HepG2 (cell line): Measurements from ENCODE around the gene GSTA1. TPM values are rescaled to one million over a fixed set of nuclear protein-coding genes. Genes with fewer than 3 reads are reported as not detected.

Source experiments
- AKNA ChIP-seq: sonication (generic); formaldehyde crosslinking; IDR thresholded peaks from 2 replicates; pipeline ENCODE4 v1.4.0; 2020; ENCODE audit warnings: missing genetic modification reagents, borderline replicate concordance
- ARID2 ChIP-seq: sonication (generic); formaldehyde crosslinking; IDR thresholded peaks from 2 replicates; pipeline ENCODE4 v1.8.1; 2022; ENCODE audit warnings: mild to moderate bottlenecking, missing genetic modification reagents, borderline replicate concordance
- ATAD3A ChIP-seq: sonication (generic); formaldehyde crosslinking; IDR thresholded peaks from 2 replicates; pipeline ENCODE4 v1.4.0; 2020; ENCODE audit warnings: missing genetic modification reagents
- IKZF5 ChIP-seq: IDR thresholded peaks from 2 replicates; pipeline ENCODE4 v1.6.1; 2018; ENCODE audit warnings: missing genetic modification reagents, mild to moderate bottlenecking, missing compliant biosample characterization
- MTF1 ChIP-seq: sonication (generic); formaldehyde crosslinking; IDR thresholded peaks from 2 replicates; pipeline ENCODE4 v1.5.0; 2020; ENCODE audit warnings: missing genetic modification reagents
- NFIC ChIP-seq: IDR thresholded peaks from 2 replicates; pipeline ENCODE4 v1.6.1; 2012; ENCODE audit warnings: mild to moderate bottlenecking, low read length, inconsistent platforms
- TRAFD1 ChIP-seq: sonication (generic); formaldehyde crosslinking; IDR thresholded peaks from 2 replicates; pipeline ENCODE4 v1.5.1; 2020; ENCODE audit warnings: missing genetic modification reagents, mild to moderate bottlenecking, borderline replicate concordance
- ZNF10 ChIP-seq: sonication (generic); formaldehyde crosslinking; IDR thresholded peaks from 2 replicates; pipeline ENCODE4 v1.4.0; 2020; ENCODE audit warnings: mild to moderate bottlenecking, low read depth, missing genetic modification reagents, borderline replicate concordance
- ZNF550 ChIP-seq: sonication (generic); formaldehyde crosslinking; IDR thresholded peaks from 2 replicates; pipeline ENCODE4 v1.4.0; 2020; ENCODE audit warnings: mild to moderate bottlenecking, missing genetic modification reagents, borderline replicate concordance
- ZNF605 ChIP-seq: sonication (generic); formaldehyde crosslinking; IDR thresholded peaks from 2 replicates; pipeline ENCODE4 v1.8.0; 2022; ENCODE audit warnings: mild to moderate bottlenecking, missing genetic modification reagents
- ZNF713 ChIP-seq: sonication (generic); formaldehyde crosslinking; IDR thresholded peaks from 2 replicates; pipeline ENCODE4 v1.4.0; 2020; ENCODE audit warnings: mild to moderate bottlenecking, missing genetic modification reagents
- ZNF777 ChIP-seq: sonication (generic); formaldehyde crosslinking; IDR thresholded peaks from 2 replicates; pipeline ENCODE4 v1.4.0; 2020; ENCODE audit warnings: missing genetic modification reagents
- polyA plus RNA-seq, 8 experiments: library from polyadenylated mRNA; depleted of rRNA in 3 of 8; stranded (reverse) in 7 of 8; unstranded in 1 of 8; fragments of >200 nt; fragmentation: Illumina TruSeq in 4 of 8; extraction: Trizol in 4 of 8; gene quantifications; 2 replicates each; pipeline versions ENCODE4 v1.2.1 to v1.2.3, GENCODE V29; 2011 to 2016; ENCODE audit warnings: low read depth in 4 of 8, missing spikeins in 1 of 8, mixed read lengths in 1 of 8; ENCODE audit not compliant: insufficient read depth in 1 of 8
- total RNA-seq, 5 experiments: library from RNA; depleted of rRNA; stranded (reverse); fragments of >200 nt; fragmentation: Illumina TruSeq; extraction: Trizol; gene quantifications; 2 replicates each; pipeline ENCODE4 v1.2.3, GENCODE V29; 2016; ENCODE audit warnings: low read depth in 1 of 5
- TF ChIP-seq, protein P1 (sequence below): sonication (generic); formaldehyde crosslinking; IDR thresholded peaks from 2 replicates; pipeline ENCODE4 v1.4.0; 2020; ENCODE audit warnings: missing genetic modification reagents
- TF ChIP-seq, protein P2 (sequence below): sonication (generic); formaldehyde crosslinking; IDR thresholded peaks from 2 replicates; pipeline ENCODE4 v1.4.0; 2020; ENCODE audit warnings: mild to moderate bottlenecking, missing genetic modification reagents

The GSTA1 gene
- total and polyA plus RNA-seq, 2 of the 13 experiments (the other 11 are each of a cell fraction or from before 2014, with no cell fraction given): 6.2 to 282 TPM

DNA sequence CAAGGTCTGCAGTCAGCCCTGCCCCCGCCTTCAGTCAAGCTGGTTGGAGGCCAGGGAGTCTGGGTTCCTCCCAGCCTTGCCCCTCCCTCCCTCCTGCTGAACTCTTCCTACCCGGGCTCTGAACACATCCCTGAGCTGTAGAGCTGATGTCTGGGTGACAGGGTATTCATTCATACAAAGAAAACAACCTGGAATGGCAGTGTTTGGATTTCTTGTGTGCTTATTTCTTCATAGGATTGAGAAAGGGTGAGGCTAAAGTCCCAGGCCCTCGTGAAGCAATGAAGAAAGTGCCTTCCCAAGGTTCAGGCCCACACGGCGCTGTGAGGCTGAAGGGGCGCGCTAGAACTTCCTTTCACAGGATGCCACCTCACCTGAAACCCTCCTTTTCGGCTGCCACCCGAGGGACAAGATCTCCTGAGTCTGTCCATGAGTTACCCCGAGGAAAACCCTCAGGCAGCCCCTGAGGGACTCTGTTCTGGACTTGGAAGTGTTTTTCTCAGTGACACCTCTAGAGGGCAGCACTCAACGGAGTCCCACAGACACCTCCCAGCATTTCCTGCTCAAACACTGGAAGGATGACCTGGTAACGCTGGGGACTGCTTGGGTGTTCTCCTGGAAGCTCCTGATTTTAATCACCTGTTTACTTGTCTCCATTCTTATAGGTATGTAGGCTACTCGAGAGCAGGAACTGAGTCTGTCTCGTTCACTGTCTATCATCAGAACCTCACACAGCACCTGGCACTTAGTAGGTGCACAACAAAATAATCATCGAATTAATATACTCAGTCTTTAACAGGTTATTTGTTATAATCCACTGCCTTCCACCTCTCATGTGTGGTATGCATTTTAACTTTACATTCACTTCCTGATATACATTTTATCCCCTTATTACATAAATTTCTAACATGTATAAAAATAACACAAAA, 11.8 kb upstream of the GSTA1 start (continued):
- TF ChIP-seq, protein P1, sequence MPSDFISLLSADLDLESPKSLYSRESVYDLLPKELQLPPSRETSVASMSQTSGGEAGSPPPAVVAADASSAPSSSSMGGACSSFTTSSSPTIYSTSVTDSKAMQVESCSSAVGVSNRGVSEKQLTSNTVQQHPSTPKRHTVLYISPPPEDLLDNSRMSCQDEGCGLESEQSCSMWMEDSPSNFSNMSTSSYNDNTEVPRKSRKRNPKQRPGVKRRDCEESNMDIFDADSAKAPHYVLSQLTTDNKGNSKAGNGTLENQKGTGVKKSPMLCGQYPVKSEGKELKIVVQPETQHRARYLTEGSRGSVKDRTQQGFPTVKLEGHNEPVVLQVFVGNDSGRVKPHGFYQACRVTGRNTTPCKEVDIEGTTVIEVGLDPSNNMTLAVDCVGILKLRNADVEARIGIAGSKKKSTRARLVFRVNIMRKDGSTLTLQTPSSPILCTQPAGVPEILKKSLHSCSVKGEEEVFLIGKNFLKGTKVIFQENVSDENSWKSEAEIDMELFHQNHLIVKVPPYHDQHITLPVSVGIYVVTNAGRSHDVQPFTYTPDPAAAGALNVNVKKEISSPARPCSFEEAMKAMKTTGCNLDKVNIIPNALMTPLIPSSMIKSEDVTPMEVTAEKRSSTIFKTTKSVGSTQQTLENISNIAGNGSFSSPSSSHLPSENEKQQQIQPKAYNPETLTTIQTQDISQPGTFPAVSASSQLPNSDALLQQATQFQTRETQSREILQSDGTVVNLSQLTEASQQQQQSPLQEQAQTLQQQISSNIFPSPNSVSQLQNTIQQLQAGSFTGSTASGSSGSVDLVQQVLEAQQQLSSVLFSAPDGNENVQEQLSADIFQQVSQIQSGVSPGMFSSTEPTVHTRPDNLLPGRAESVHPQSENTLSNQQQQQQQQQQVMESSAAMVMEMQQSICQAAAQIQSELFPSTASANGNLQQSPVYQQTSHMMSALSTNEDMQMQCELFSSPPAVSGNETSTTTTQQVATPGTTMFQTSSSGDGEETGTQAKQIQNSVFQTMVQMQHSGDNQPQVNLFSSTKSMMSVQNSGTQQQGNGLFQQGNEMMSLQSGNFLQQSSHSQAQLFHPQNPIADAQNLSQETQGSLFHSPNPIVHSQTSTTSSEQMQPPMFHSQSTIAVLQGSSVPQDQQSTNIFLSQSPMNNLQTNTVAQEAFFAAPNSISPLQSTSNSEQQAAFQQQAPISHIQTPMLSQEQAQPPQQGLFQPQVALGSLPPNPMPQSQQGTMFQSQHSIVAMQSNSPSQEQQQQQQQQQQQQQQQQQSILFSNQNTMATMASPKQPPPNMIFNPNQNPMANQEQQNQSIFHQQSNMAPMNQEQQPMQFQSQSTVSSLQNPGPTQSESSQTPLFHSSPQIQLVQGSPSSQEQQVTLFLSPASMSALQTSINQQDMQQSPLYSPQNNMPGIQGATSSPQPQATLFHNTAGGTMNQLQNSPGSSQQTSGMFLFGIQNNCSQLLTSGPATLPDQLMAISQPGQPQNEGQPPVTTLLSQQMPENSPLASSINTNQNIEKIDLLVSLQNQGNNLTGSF: no peak
- TF ChIP-seq AKNA (CRISPR knock-in tag) (no peak), ARID2 (CRISPR knock-in tag) (no peak), ATAD3A (CRISPR knock-in tag) (no peak), ZNF713 (CRISPR knock-in tag) (no peak), MTF1 (CRISPR knock-in tag) (no peak), TRAFD1 (CRISPR knock-in tag) (no peak), IKZF5 (CRISPR knock-in tag) (no peak), ZNF605 (CRISPR knock-in tag) (no peak), ZNF10 (CRISPR knock-in tag) (no peak), ZNF550 (no peak), NFIC (no peak), ZNF777 (peak; percentile 32; the same call in 1 of the 2 replicates)
- TF ChIP-seq, protein P2, sequence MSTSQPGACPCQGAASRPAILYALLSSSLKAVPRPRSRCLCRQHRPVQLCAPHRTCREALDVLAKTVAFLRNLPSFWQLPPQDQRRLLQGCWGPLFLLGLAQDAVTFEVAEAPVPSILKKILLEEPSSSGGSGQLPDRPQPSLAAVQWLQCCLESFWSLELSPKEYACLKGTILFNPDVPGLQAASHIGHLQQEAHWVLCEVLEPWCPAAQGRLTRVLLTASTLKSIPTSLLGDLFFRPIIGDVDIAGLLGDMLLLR: no peak
